CD8-positive, alpha-beta memory T cell (primary cell): ENCODE data around the gene TMEM63A. TPM values are rescaled to one million over a fixed set of nuclear protein-coding genes. Genes with fewer than 3 reads are reported as not detected.

ENCODE experiments used
- CTCF ChIA-PET: fragments of 350-600 bp; sonication (Branson Sonifier 250); formaldehyde crosslinking; loops from one replicate; lab custom pipeline; 2021; ENCODE audit warnings: antibody characterized with exemption; lab: Charles Lee
- POLR2A ChIA-PET: fragments of 350-600 bp; sonication (Branson Sonifier 250); formaldehyde crosslinking; loops from one replicate; lab custom pipeline; 2021; ENCODE audit warnings: antibody characterized with exemption; lab: Charles Lee
- DNase-seq, 5 donors: peaks; one replicate each; pipeline versions ENCODE4 v3.0.0 to v3.0.0-alpha.2; 2020 to 2022; ENCODE audit warnings: mixed read lengths in 1 of 5
- H3K27ac ChIP-seq: one replicate; pipeline ENCODE4 v1.7.0; 2013; ENCODE audit warnings: low read depth, mild to moderate bottlenecking, low read length, moderate library complexity
- H3K27me3 ChIP-seq: 2 replicates; pipeline ENCODE4 v1.7.0; 2013; ENCODE audit warnings: low read length, mild to moderate bottlenecking; ENCODE audit not compliant: insufficient read depth, poor library complexity, severe bottlenecking
- H3K36me3 ChIP-seq: 2 replicates; pipeline ENCODE4 v1.7.0; 2013; ENCODE audit warnings: mild to moderate bottlenecking, low read length, moderate library complexity; ENCODE audit not compliant: insufficient read depth
- H3K4me1 ChIP-seq: 2 replicates; pipeline ENCODE4 v1.7.0; 2013; ENCODE audit warnings: mild to moderate bottlenecking, low read length, moderate library complexity; ENCODE audit not compliant: insufficient read depth
- H3K4me3 ChIP-seq: 2 replicates; pipeline ENCODE4 v1.7.0; 2013; ENCODE audit warnings: mild to moderate bottlenecking, low read length
- H3K9me3 ChIP-seq: 2 replicates; pipeline ENCODE4 v1.7.0; 2013; ENCODE audit warnings: mild to moderate bottlenecking, low read length
- H3K27ac Mint-ChIP-seq, 8 donors: one replicate each; pipeline ENCODE4 v1.8.0; 2020 to 2021; ENCODE audit warnings: mixed read lengths in 8 of 8, mild to moderate bottlenecking in 6 of 8, inconsistent platforms in 3 of 8, moderate library complexity in 3 of 8
- H3K27me3 Mint-ChIP-seq, 2 donors: one replicate each; pipeline ENCODE4 v1.8.0; 2020 to 2021; ENCODE audit warnings: mixed read lengths in 2 of 2, mild to moderate bottlenecking in 1 of 2, moderate library complexity in 1 of 2
- H3K36me3 Mint-ChIP-seq, 3 donors: one replicate each; pipeline ENCODE4 v1.8.0; 2020 to 2021; ENCODE audit warnings: mixed read lengths in 3 of 3, inconsistent platforms in 1 of 3, mild to moderate bottlenecking in 1 of 3
- H3K4me1 Mint-ChIP-seq, 3 donors: one replicate each; pipeline ENCODE4 v1.8.0; 2020 to 2021; ENCODE audit warnings: mixed read lengths in 3 of 3, inconsistent platforms in 1 of 3, mild to moderate bottlenecking in 1 of 3
- H3K4me3 Mint-ChIP-seq, 7 donors: one replicate each; pipeline ENCODE4 v1.8.0; 2020 to 2021; ENCODE audit warnings: mixed read lengths in 7 of 7, mild to moderate bottlenecking in 6 of 7, moderate library complexity in 4 of 7, inconsistent platforms in 2 of 7
- H3K9me3 Mint-ChIP-seq, 5 donors: one replicate each; pipeline ENCODE4 v1.8.0; 2020 to 2022; ENCODE audit warnings: mixed read lengths in 5 of 5, mild to moderate bottlenecking in 3 of 5, moderate library complexity in 2 of 5, inconsistent platforms in 1 of 5
- polyA plus RNA-seq: library from polyadenylated mRNA; unstranded; fragments of 300-500 nt; fragmentation: Illumina TruSeq; gene quantifications from one replicate; pipeline ENCODE4 v1.2.3, GENCODE V29; 2021
- total RNA-seq, 2 experiments: library from RNA; stranded (reverse); gene quantifications; one replicate each; pipeline ENCODE4 v1.2.3, GENCODE V29; 2021

Gene TMEM63A
- total and polyA plus RNA-seq, 3 experiments from 2014 or later = 50.6 to 55.5 (median 51.4) TPM

GRCh38 chr1:225896494-225896893 lies 14.3 kb upstream of the TMEM63A start:
- H3K36me3 Mint-ChIP-seq = no peaks in the 10 kb centered on the region
- DNase-seq = no peak
- CTCF ChIA-PET = interaction anchor here (0.7 to 5.9 kb wide), 8 partner anchors 7 to 452 kb away, joined by 3 to 56 read pairs (median 8); partner anchors contain the start of genes LEFTY1 and TMEM63A
- peak overlapping the region; percentile 28 to 84 (median 82) for H3K4me3 Mint-ChIP-seq
- Histone ChIP-seq H3K27me3 (no peaks in the 10 kb centered on the region), H3K27ac (peak overlapping the region; percentile 45), H3K4me1 (peaks cover 44% of the 10 kb centered on the region), H3K4me3 (peak overlapping the region; percentile 48), H3K9me3 (no peaks in the 10 kb centered on the region), H3K36me3 (no peaks in the 10 kb centered on the region)
- POLR2A ChIA-PET = interaction anchor here (1.2 to 3.6 kb wide), 7 partner anchors 15 to 429 kb away, joined by 3 to 95 read pairs (median 13); partner anchors contain the start of genes H3-3A, PYCR2, SRP9 and TMEM63A
- H3K27ac Mint-ChIP-seq = peak overlapping the region; percentile 90 to 98 (median 95)
- no peaks in the 10 kb centered on the region for H3K27me3 Mint-ChIP-seq
- peaks cover 46 to 62% (median 53%) of the 10 kb centered on the region in 3 donors for H3K4me1 Mint-ChIP-seq
- H3K9me3 Mint-ChIP-seq = no peaks in the 10 kb centered on the region

GRCh38 chr1:225892307-225892706 lies 10.1 kb upstream of the TMEM63A start:
- Mint-ChIP-seq H3K27ac (no peak overlapping the region), H3K27me3 (peaks cover 0 to 1% of the 10 kb centered on the region in 2 donors), H3K9me3 (no peaks in the 10 kb centered on the region), H3K4me3 (no peak overlapping the region), H3K4me1 (peaks cover 20 to 42% (median 24%) of the 10 kb centered on the region in 3 donors), H3K36me3 (no peaks in the 10 kb centered on the region)
- no peak overlapping the region for H3K4me3 ChIP-seq
- no peaks in the 10 kb centered on the region for H3K36me3 ChIP-seq
- CTCF ChIA-PET = interaction anchor here (1.1 to 1.3 kb wide), 2 partner anchors 11 to 15 kb away, joined by 3 read pairs; no protein-coding TSS in a partner anchor
- H3K27me3 ChIP-seq = no peaks in the 10 kb centered on the region
- DNase-seq = no peak
- H3K4me1 ChIP-seq = peaks cover 18% of the 10 kb centered on the region
- no peaks in the 10 kb centered on the region for H3K9me3 ChIP-seq
- no peak overlapping the region for H3K27ac ChIP-seq
- POLR2A ChIA-PET = interaction anchor here (2.0 kb wide), 1 partner anchor 9 kb away, joined by 5 read pairs; no protein-coding TSS in a partner anchor

- POLR2A ChIA-PET = interaction anchor here (2.0 kb wide), 1 partner anchor 8 kb away, joined by 5 read pairs; no protein-coding TSS in a partner anchor
- peaks cover 9% of the 10 kb centered on the region for H3K4me1 ChIP-seq
- no peak for DNase-seq
- no peaks in the 10 kb centered on the region for H3K27me3 ChIP-seq
- peak overlapping the region in 2 of 8 donors; percentile 27 to 62 for H3K27ac Mint-ChIP-seq
- no peak overlapping the region for H3K4me3 ChIP-seq
- no peaks in the 10 kb centered on the region for H3K9me3 ChIP-seq
- CTCF ChIA-PET = interaction anchor here (1.1 to 2.0 kb wide), 3 partner anchors 10 to 20 kb away, joined by 3 to 8 read pairs (median 8); partner anchors contain the start of gene TMEM63A
- H3K27ac ChIP-seq = no peak overlapping the region
- H3K4me3 Mint-ChIP-seq = peak overlapping the region in 1 of 7 donors; percentile 31
- H3K27me3 Mint-ChIP-seq = peaks cover 0 to 1% of the 10 kb centered on the region in 2 donors
- H3K4me1 Mint-ChIP-seq = peaks cover 10 to 33% (median 15%) of the 10 kb centered on the region in 3 donors
- H3K9me3 Mint-ChIP-seq = no peaks in the 10 kb centered on the region
- no peaks in the 10 kb centered on the region for H3K36me3 Mint-ChIP-seq
- H3K36me3 ChIP-seq = no peaks in the 10 kb centered on the region
Measured at GRCh38 chr1:225891229-225891972, 9.2 kb upstream of the TMEM63A start.

- Mint-ChIP-seq H3K9me3 (no peaks in the 10 kb centered on the region), H3K27ac (peak overlapping the region in 2 of 8 donors; percentile 60 to 69), H3K4me1 (peaks cover 6 to 25% (median 7%) of the 10 kb centered on the region in 3 donors), H3K36me3 (no peaks in the 10 kb centered on the region), H3K4me3 (no peak overlapping the region), H3K27me3 (peaks cover 0 to 1% of the 10 kb centered on the region in 2 donors)
- peaks cover under 1% of the 10 kb centered on the region for H3K4me1 ChIP-seq
- H3K36me3 ChIP-seq = no peaks in the 10 kb centered on the region
- no peak overlapping the region for H3K4me3 ChIP-seq
- DNase-seq = no peak
- no peaks in the 10 kb centered on the region for H3K27me3 ChIP-seq
- CTCF ChIA-PET = interaction anchor here (0.5 to 2.2 kb wide), 4 partner anchors 7 to 310 kb away, joined by 3 to 8 read pairs (median 7); partner anchors contain the start of gene TMEM63A
- H3K9me3 ChIP-seq = no peaks in the 10 kb centered on the region
- POLR2A ChIA-PET = no interaction called here
- H3K27ac ChIP-seq = no peak overlapping the region
Measured at GRCh38 chr1:225890346-225891228, 8.4 kb upstream of the TMEM63A start.

GRCh38 chr1:225889743-225890142 lies 7.6 kb upstream of the TMEM63A start:
- DNase-seq = no peak
- H3K36me3 ChIP-seq = no peaks in the 10 kb centered on the region
- Mint-ChIP-seq H3K4me3 (no peak overlapping the region), H3K4me1 (peaks cover 5 to 23% (median 7%) of the 10 kb centered on the region in 3 donors), H3K9me3 (no peaks in the 10 kb centered on the region), H3K27me3 (peaks cover 0 to 1% of the 10 kb centered on the region in 2 donors), H3K36me3 (no peaks in the 10 kb centered on the region), H3K27ac (peak overlapping the region in 2 of 8 donors; percentile 69 to 75)
- H3K27ac ChIP-seq = no peak overlapping the region
- no peaks in the 10 kb centered on the region for H3K9me3 ChIP-seq
- H3K4me1 ChIP-seq = no peaks in the 10 kb centered on the region
- H3K4me3 ChIP-seq = no peak overlapping the region
- H3K27me3 ChIP-seq = no peaks in the 10 kb centered on the region
- CTCF ChIA-PET = interaction anchor here (0.9 to 2.2 kb wide), 7 partner anchors 8 to 112 kb away, joined by 3 to 8 read pairs (median 3); partner anchors contain the start of genes SRP9 and TMEM63A
- POLR2A ChIA-PET = no interaction called here

GRCh38 chr1:225888898-225889601 lies 6.9 kb upstream of the TMEM63A start, which contains the start of gene LEFTY1:
Gene LEFTY1, minus strand, starts transcription at chr1:225889146. Its CDS starts 80 bp downstream, at chr1:225889066.
- Histone ChIP-seq H3K4me3 (no peak within 1 kb of the TSS), H3K27me3 (no peaks in the 10 kb centered on the region), H3K36me3 (no peaks in the 10 kb centered on the region), H3K27ac (no peak within 1 kb of the TSS), H3K4me1 (no peaks in the 10 kb centered on the region), H3K9me3 (no peaks in the 10 kb centered on the region)
- CTCF ChIA-PET = interaction anchor here (0.9 to 2.2 kb wide), 8 partner anchors 7 to 111 kb away, joined by 3 to 8 read pairs (median 3); partner anchors contain the start of genes SRP9 and TMEM63A
- Mint-ChIP-seq H3K9me3 (no peaks in the 10 kb centered on the region), H3K36me3 (no peaks in the 10 kb centered on the region), H3K4me3 (peak within 1 kb of the TSS in 1 of 7 donors; percentile 34), H3K4me1 (peaks cover 4 to 19% (median 6%) of the 10 kb centered on the region in 3 donors), H3K27me3 (peaks cover 0 to 1% of the 10 kb centered on the region in 2 donors), H3K27ac (peak within 1 kb of the TSS in 2 of 8 donors; percentile 69 to 75)
- POLR2A ChIA-PET = interaction anchor here (0.8 kb wide), 1 partner anchor 9 kb away, joined by 3 read pairs; no protein-coding TSS in a partner anchor
- DNase-seq = no peak
